Measurements from ENCODE around the gene SLC44A4. TPM values are rescaled to one million over a fixed set of nuclear protein-coding genes. Genes with fewer than 3 reads are reported as not detected.

The SLC44A4 gene
- total and polyA plus RNA-seq, 8 donors = 35.4 to 201 (median 121) TPM

- H3K4me3 ChIP-seq = peak overlapping the region in 1 of 4 donors; percentile 99
- no peaks in the 10 kb centered on the region for H3K27me3 ChIP-seq
- TF ChIP-seq CTCF (IDR thresholded peaks at IDR 0.05) (no peak), POLR2AphosphoS5 (IDR thresholded peaks at IDR 0.05) (no peak), POLR2A (IDR thresholded peaks at IDR 0.05) (no peak), EP300 (IDR thresholded peaks at IDR 0.05) (no peak)
- H3K27ac ChIP-seq = peak overlapping the region in 1 of 5 donors; percentile 91
- H3K4me1 ChIP-seq = peaks cover 33 to 73% (median 58%) of the 10 kb centered on the region in 4 donors
- DNase-seq = no peak
- no peaks in the 10 kb centered on the region for H3K9me3 ChIP-seq
- intact Hi-C loops (cut with DNase I; ENCODE audit: low total_unique reads) = no loop called here
- H3K36me3 ChIP-seq = peaks cover 4 to 23% (median 19%) of the 10 kb centered on the region in 4 donors
- WGBS, 5 donors = 53 to 77% (median 58%) methylated on average over 5 of the region's 5 CpGs
Observed at GRCh38 chr6:31899215-31899614, 20.4 kb upstream of the SLC44A4 start.

GRCh38 chr6:31898383-31899011 is 19.7 kb upstream of the SLC44A4 start:
- no peak for TF ChIP-seq POLR2A (IDR thresholded peaks at IDR 0.05)
- TF ChIP-seq POLR2AphosphoS5 (IDR thresholded peaks at IDR 0.05) = peak in 1 of 3 donors; percentile 25
- no peak for TF ChIP-seq EP300 (IDR thresholded peaks at IDR 0.05)
- no peak for TF ChIP-seq CTCF (IDR thresholded peaks at IDR 0.05)
- 13 to 16% (median 15%) methylated on average over 8 of the region's 8 CpGs for WGBS, 5 donors
- Histone ChIP-seq H3K9me3 (no peaks in the 10 kb centered on the region), H3K4me1 (peaks cover 33 to 67% (median 56%) of the 10 kb centered on the region in 4 donors), H3K27me3 (no peaks in the 10 kb centered on the region), H3K4me3 (peak overlapping the region; percentile 96 to 100 (median 100)), H3K27ac (peak overlapping the region; percentile 85 to 91 (median 89)), H3K36me3 (peaks cover 9 to 30% (median 26%) of the 10 kb centered on the region in 4 donors)
- intact Hi-C loops (cut with DNase I; ENCODE audit: low total_unique reads) = no loop called here
- peak in 1 of 2 donors; percentile 84 for DNase-seq

GRCh38 chr6:31897612-31898382 is 19.0 kb upstream of the SLC44A4 start, which contains the start of gene EHMT2:
Gene EHMT2, minus strand, starts transcription at chr6:31897698. Its CDS starts 21 bp downstream, at chr6:31897677.
- peak; percentile 85 to 97 for DNase-seq
- Histone ChIP-seq H3K36me3 (peaks cover 13 to 37% (median 33%) of the 10 kb centered on the region in 4 donors), H3K27me3 (no peaks in the 10 kb centered on the region), H3K27ac (peak within 1 kb of the TSS; percentile 85 to 91 (median 89)), H3K4me1 (peaks cover 29 to 60% (median 50%) of the 10 kb centered on the region in 4 donors), H3K9me3 (no peaks in the 10 kb centered on the region), H3K4me3 (peak within 1 kb of the TSS; percentile 96 to 100 (median 100))
- intact Hi-C loops (cut with DNase I; ENCODE audit: low total_unique reads) = no loop called here
- no peak for TF ChIP-seq POLR2A (IDR thresholded peaks at IDR 0.05)
- peak; percentile 42 to 69 (median 52) for TF ChIP-seq POLR2AphosphoS5 (IDR thresholded peaks at IDR 0.05)
- TF ChIP-seq EP300 (IDR thresholded peaks at IDR 0.05) = no peak
- no peak for TF ChIP-seq CTCF (IDR thresholded peaks at IDR 0.05)
- WGBS, 5 donors = 0 to 1% (median 1%) methylated on average over 25 to 48 of the region's 49 CpGs

- Histone ChIP-seq H3K4me3 (peak overlapping the region; percentile 96 to 100 (median 100)), H3K4me1 (peaks cover 25 to 54% (median 45%) of the 10 kb centered on the region in 4 donors), H3K27ac (peak overlapping the region; percentile 70 to 91 (median 89)), H3K9me3 (no peaks in the 10 kb centered on the region), H3K27me3 (no peaks in the 10 kb centered on the region), H3K36me3 (peaks cover 20 to 44% (median 40%) of the 10 kb centered on the region in 4 donors)
- intact Hi-C loops (cut with DNase I; ENCODE audit: low total_unique reads) = no loop called here
- DNase-seq = no peak
- TF ChIP-seq POLR2A (IDR thresholded peaks at IDR 0.05) = no peak
- TF ChIP-seq POLR2AphosphoS5 (IDR thresholded peaks at IDR 0.05) = no peak
- no peak for TF ChIP-seq CTCF (IDR thresholded peaks at IDR 0.05)
- TF ChIP-seq EP300 (IDR thresholded peaks at IDR 0.05) = no peak
- 1 to 4% (median 2%) methylated on average over 5 to 59 of the region's 62 CpGs for WGBS, 5 donors
Observed at GRCh38 chr6:31896856-31897611, 18.2 kb upstream of the SLC44A4 start.
